HepG2 (cell line): Measurements from ENCODE around the gene RHBDF2. TPM values are rescaled to one million over a fixed set of nuclear protein-coding genes. Genes with fewer than 3 reads are reported as not detected.

Experiments used
- CAMTA2 ChIP-seq: sonication (generic); formaldehyde crosslinking; IDR thresholded peaks from 2 replicates; pipeline ENCODE4 v1.4.0; 2020; ENCODE audit warnings: mild to moderate bottlenecking, missing genetic modification reagents, borderline replicate concordance
- GLI4 ChIP-seq: sonication (generic); formaldehyde crosslinking; IDR thresholded peaks from 2 replicates; pipeline ENCODE4 v1.5.1; 2020; ENCODE audit warnings: missing genetic modification reagents, mild to moderate bottlenecking, moderate library complexity, borderline replicate concordance
- HOXA5 ChIP-seq: sonication (generic); formaldehyde crosslinking; IDR thresholded peaks from 2 replicates; pipeline ENCODE4 v1.4.0; 2020; ENCODE audit warnings: missing genetic modification reagents
- JDP2 ChIP-seq: sonication (generic); formaldehyde crosslinking; IDR thresholded peaks from 2 replicates; pipeline ENCODE4 v1.8.1; 2022; ENCODE audit warnings: missing genetic modification reagents, borderline replicate concordance
- MED13 ChIP-seq: sonication (generic); formaldehyde crosslinking; IDR thresholded peaks from 2 replicates; pipeline ENCODE4 v1.5.0; 2020; ENCODE audit warnings: missing genetic modification reagents
- MEIS2 ChIP-seq: sonication (generic); formaldehyde crosslinking; IDR thresholded peaks from 2 replicates; pipeline ENCODE4 v1.9.0; 2021; ENCODE audit warnings: mild to moderate bottlenecking, missing genetic modification reagents
- RAD51 ChIP-seq: fragments of 450-650 bp; IDR thresholded peaks from 2 replicates; pipeline ENCODE4 v1.6.1; 2016; ENCODE audit warnings: borderline replicate concordance
- REL ChIP-seq: sonication (generic); formaldehyde crosslinking; conservative IDR thresholded peaks from 2 replicates; pipeline ENCODE4 v1.8.0; 2022; ENCODE audit warnings: mild to moderate bottlenecking, missing genetic modification reagents, moderate library complexity
- RXRA ChIP-seq: sonication (generic); formaldehyde crosslinking; IDR thresholded peaks from 2 replicates; pipeline ENCODE4 v1.5.1; 2020; ENCODE audit warnings: missing genetic modification reagents
- SMAD9 ChIP-seq: sonication (generic); formaldehyde crosslinking; IDR thresholded peaks from 2 replicates; pipeline ENCODE4 v1.5.1; 2020; ENCODE audit warnings: mild to moderate bottlenecking, missing genetic modification reagents
- SOX13 ChIP-seq, 3 experiments: fragments of 450-650 bp in 1 of 3; sonication (generic) in 1 of 3; formaldehyde crosslinking in 1 of 3; IDR thresholded peaks in 2 of 3; conservative IDR thresholded peaks in 1 of 3; 2 replicates each; pipeline versions ENCODE4 v1.5.0 to v1.6.1; 2016 to 2020; ENCODE audit warnings: antibody characterized with exemption in 1 of 3, mild to moderate bottlenecking in 1 of 3, missing compliant biosample characterization in 1 of 3, missing genetic modification reagents in 1 of 3, moderate library complexity in 1 of 3
- TBX2 ChIP-seq: sonication (generic); formaldehyde crosslinking; IDR thresholded peaks from 2 replicates; pipeline ENCODE4 v1.5.0; 2020; ENCODE audit warnings: missing genetic modification reagents, mild to moderate bottlenecking, borderline replicate concordance
- THAP11 ChIP-seq: IDR thresholded peaks from 2 replicates; pipeline ENCODE4 v1.6.1; 2016; ENCODE audit warnings: missing biosample characterization, missing genetic modification reagents
- XRCC5 ChIP-seq: fragments of 200-400 bp; formaldehyde crosslinking; optimal IDR thresholded peaks from 2 replicates; pipeline ENCODE3; 2017; ENCODE audit warnings: mild to moderate bottlenecking, low read length
- ZC3H13 ChIP-seq: sonication (generic); formaldehyde crosslinking; IDR thresholded peaks from 2 replicates; pipeline ENCODE4 v1.8.1; 2023; ENCODE audit warnings: mild to moderate bottlenecking, missing genetic modification reagents, moderate library complexity
- ZMYM3 ChIP-seq: sonication (generic); formaldehyde crosslinking; IDR thresholded peaks from 2 replicates; pipeline ENCODE4 v1.5.1; 2020; ENCODE audit warnings: mild to moderate bottlenecking, missing genetic modification reagents
- ZNF251 ChIP-seq: sonication (generic); formaldehyde crosslinking; IDR thresholded peaks from 2 replicates; pipeline ENCODE4 v1.9.0; 2021; ENCODE audit warnings: mild to moderate bottlenecking, missing genetic modification reagents
- ZNF263 ChIP-seq: sonication (generic); formaldehyde crosslinking; IDR thresholded peaks from 2 replicates; pipeline ENCODE4 v1.4.0; 2020; ENCODE audit warnings: missing genetic modification reagents
- ZNF569 ChIP-seq: sonication (generic); formaldehyde crosslinking; IDR thresholded peaks from 2 replicates; pipeline ENCODE4 v1.5.0; 2020; ENCODE audit warnings: mild to moderate bottlenecking, missing genetic modification reagents, moderate library complexity, borderline replicate concordance
- ZNF652 ChIP-seq: IDR thresholded peaks from 2 replicates; pipeline ENCODE4 v1.6.1; 2016; ENCODE audit warnings: low read depth, borderline replicate concordance
- ZNF781 ChIP-seq: sonication (generic); formaldehyde crosslinking; IDR thresholded peaks from 2 replicates; pipeline ENCODE4 v1.5.1; 2020; ENCODE audit warnings: borderline replicate concordance, mild to moderate bottlenecking, missing genetic modification reagents; ENCODE audit errors: not compliant biosample characterization
- polyA plus RNA-seq, 8 experiments: library from polyadenylated mRNA; depleted of rRNA in 3 of 8; stranded (reverse) in 7 of 8; unstranded in 1 of 8; fragments of >200 nt; fragmentation: Illumina TruSeq in 4 of 8; extraction: Trizol in 4 of 8; gene quantifications; 2 replicates each; pipeline versions ENCODE4 v1.2.1 to v1.2.3, GENCODE V29; 2011 to 2016; ENCODE audit warnings: low read depth in 4 of 8, missing spikeins in 1 of 8, mixed read lengths in 1 of 8; ENCODE audit not compliant: insufficient read depth in 1 of 8
- total RNA-seq, 5 experiments: library from RNA; depleted of rRNA; stranded (reverse); fragments of >200 nt; fragmentation: Illumina TruSeq; extraction: Trizol; gene quantifications; 2 replicates each; pipeline ENCODE4 v1.2.3, GENCODE V29; 2016; ENCODE audit warnings: low read depth in 1 of 5
- TF ChIP-seq, protein P1 (sequence below): IDR thresholded peaks from 2 replicates; pipeline ENCODE4 v1.6.1; 2012; ENCODE audit warnings: inconsistent platforms
- TF ChIP-seq, protein P2 (sequence below): sonication (generic); formaldehyde crosslinking; IDR thresholded peaks from 2 replicates; pipeline ENCODE4 v1.4.0; 2020; ENCODE audit warnings: mild to moderate bottlenecking, missing genetic modification reagents
- TF ChIP-seq, protein P3 (sequence below): sonication (generic); formaldehyde crosslinking; IDR thresholded peaks from 2 replicates; pipeline ENCODE4 v1.4.0; 2020; ENCODE audit warnings: missing genetic modification reagents

Gene RHBDF2
- total and polyA plus RNA-seq, 2 of the 13 experiments (the other 11 are each of a cell fraction or from before 2014, with no cell fraction given): 7.8 to 24.2 TPM

DNA sequence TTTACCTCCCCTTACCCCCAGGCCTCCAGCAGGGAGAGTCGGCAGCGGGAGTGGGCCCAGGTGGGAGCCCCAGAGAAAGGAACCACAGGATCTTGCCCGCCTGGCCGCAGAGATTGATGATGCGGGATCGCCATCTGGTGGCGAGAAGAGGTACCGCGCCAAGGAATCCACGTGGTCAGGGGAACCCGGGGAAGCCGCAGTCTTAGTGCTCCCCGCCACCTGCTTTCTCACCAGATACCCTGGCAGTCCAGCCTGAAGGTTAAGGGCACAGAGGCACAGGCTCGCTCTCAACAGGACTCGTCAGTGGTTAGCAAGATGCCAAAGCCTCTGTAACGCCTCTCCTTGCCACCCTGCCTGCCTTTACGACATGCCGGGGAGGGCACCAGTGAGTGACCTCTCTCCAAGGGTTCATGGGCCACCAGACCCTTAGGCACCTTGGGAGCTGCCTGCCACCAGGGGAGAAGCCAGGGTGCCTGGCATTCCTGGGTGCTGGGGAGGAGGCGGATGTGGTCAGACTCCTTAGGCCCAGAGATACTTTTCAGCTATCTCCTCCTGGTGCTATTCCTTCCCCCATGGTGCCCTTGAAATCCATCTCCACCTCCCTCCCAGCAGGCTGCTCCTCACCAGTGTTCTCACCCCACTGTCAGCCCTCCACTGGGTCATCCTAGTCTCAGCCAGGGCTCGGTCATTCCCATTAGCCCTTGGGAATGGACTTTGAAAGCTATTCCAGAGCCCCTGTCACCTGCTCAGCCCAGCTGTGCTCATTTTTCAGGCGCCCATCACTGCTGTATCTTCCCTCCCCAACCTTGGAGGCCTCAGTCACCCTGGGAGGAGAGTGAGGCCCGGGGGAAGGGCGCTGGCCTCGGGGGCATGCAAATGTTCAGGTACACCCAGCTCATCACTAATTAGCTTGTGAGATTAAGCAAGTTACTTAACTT, 5.5 kb upstream of the RHBDF2 start (continued):
- TF ChIP-seq RXRA: peak; percentile 27; the same call in 1 of the 2 replicates
- no peak for TF ChIP-seq REL
- 0 out of 2 replicates have a peak, but pooled peaks have one; percentile 34 for TF ChIP-seq MED13 (CRISPR knock-in tag)
- TF ChIP-seq ZNF263 (CRISPR knock-in tag): peak; percentile 95
- TF ChIP-seq GLI4 (CRISPR knock-in tag): peak; percentile 73; the same call in 1 of the 2 replicates
- no peak for TF ChIP-seq ZC3H13 (CRISPR knock-in tag)
- TF ChIP-seq SMAD9: no peak
- TF ChIP-seq CAMTA2 (CRISPR knock-in tag): no peak
- no peak for TF ChIP-seq JDP2 (CRISPR knock-in tag)
- TF ChIP-seq THAP11 (CRISPR knock-in tag): peak; percentile 52; the same call in 1 of the 2 replicates
- TF ChIP-seq ZNF652 (CRISPR knock-in tag): peak; percentile 32; the same call in 1 of the 2 replicates
- no peak for TF ChIP-seq MEIS2 (CRISPR knock-in tag)
- TF ChIP-seq, protein P1, sequence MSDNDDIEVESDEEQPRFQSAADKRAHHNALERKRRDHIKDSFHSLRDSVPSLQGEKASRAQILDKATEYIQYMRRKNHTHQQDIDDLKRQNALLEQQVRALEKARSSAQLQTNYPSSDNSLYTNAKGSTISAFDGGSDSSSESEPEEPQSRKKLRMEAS: peak; percentile 97
- peak; percentile 83 for TF ChIP-seq TBX2 (CRISPR knock-in tag)
- TF ChIP-seq, protein P2, sequence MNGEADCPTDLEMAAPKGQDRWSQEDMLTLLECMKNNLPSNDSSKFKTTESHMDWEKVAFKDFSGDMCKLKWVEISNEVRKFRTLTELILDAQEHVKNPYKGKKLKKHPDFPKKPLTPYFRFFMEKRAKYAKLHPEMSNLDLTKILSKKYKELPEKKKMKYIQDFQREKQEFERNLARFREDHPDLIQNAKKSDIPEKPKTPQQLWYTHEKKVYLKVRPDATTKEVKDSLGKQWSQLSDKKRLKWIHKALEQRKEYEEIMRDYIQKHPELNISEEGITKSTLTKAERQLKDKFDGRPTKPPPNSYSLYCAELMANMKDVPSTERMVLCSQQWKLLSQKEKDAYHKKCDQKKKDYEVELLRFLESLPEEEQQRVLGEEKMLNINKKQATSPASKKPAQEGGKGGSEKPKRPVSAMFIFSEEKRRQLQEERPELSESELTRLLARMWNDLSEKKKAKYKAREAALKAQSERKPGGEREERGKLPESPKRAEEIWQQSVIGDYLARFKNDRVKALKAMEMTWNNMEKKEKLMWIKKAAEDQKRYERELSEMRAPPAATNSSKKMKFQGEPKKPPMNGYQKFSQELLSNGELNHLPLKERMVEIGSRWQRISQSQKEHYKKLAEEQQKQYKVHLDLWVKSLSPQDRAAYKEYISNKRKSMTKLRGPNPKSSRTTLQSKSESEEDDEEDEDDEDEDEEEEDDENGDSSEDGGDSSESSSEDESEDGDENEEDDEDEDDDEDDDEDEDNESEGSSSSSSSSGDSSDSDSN: peak; percentile 45; the same call in 1 of the 2 replicates
- peak; percentile 80 for TF ChIP-seq HOXA5 (CRISPR knock-in tag)
- TF ChIP-seq ZMYM3 (CRISPR knock-in tag): no peak
- TF ChIP-seq RAD51: no peak
- TF ChIP-seq XRCC5: peak; percentile 64
- TF ChIP-seq ZNF251 (CRISPR knock-in tag): no peak
- TF ChIP-seq ZNF569: no peak
- TF ChIP-seq, protein P3, sequence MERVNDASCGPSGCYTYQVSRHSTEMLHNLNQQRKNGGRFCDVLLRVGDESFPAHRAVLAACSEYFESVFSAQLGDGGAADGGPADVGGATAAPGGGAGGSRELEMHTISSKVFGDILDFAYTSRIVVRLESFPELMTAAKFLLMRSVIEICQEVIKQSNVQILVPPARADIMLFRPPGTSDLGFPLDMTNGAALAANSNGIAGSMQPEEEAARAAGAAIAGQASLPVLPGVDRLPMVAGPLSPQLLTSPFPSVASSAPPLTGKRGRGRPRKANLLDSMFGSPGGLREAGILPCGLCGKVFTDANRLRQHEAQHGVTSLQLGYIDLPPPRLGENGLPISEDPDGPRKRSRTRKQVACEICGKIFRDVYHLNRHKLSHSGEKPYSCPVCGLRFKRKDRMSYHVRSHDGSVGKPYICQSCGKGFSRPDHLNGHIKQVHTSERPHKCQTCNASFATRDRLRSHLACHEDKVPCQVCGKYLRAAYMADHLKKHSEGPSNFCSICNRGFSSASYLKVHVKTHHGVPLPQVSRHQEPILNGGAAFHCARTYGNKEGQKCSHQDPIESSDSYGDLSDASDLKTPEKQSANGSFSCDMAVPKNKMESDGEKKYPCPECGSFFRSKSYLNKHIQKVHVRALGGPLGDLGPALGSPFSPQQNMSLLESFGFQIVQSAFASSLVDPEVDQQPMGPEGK: peak; percentile 75
- TF ChIP-seq SOX13 (IDR thresholded peaks at IDR 0.05): no peak
- peak in 1 of 2 experiments; percentile 28; a peak in 1 of 4 replicates for TF ChIP-seq SOX13 (CRISPR knock-in tag; conservative IDR thresholded peaks at IDR 0.05 in 1 of 2, IDR thresholded peaks at IDR 0.05 in 1 of 2)
- TF ChIP-seq ZNF781 (CRISPR knock-in tag): no peak
